Body of pancreas (tissue), 4 donors: Measurements from ENCODE around the gene COTL1.

ENCODE experiments used
- CTCF ChIP-seq, 7 experiments: fragments of 450-650 bp in 4 of 7; fragments of 200-600 bp in 3 of 7; sonication (generic) in 3 of 7; IDR thresholded peaks; one replicate each; pipeline ENCODE4 v1.5.1; 2016 to 2019; ENCODE audit warnings: antibody characterized with exemption in 7 of 7
- POLR2A ChIP-seq, 3 donors: fragments of 450-650 bp; IDR thresholded peaks; one replicate each; pipeline ENCODE4 v1.6.1; 2016; ENCODE audit warnings: antibody characterized with exemption in 3 of 3, mild to moderate bottlenecking in 2 of 3

- TF ChIP-seq POLR2A (IDR thresholded peaks at IDR 0.05) (no peak), CTCF (IDR thresholded peaks at IDR 0.05) (no peak)
These were observed 60.4 kb downstream of the COTL1 start for GRCh38 chr16:84557504-84557903.
